ENCODE results near the gene MAP10.

- TF ChIP-seq, protein P1, sequence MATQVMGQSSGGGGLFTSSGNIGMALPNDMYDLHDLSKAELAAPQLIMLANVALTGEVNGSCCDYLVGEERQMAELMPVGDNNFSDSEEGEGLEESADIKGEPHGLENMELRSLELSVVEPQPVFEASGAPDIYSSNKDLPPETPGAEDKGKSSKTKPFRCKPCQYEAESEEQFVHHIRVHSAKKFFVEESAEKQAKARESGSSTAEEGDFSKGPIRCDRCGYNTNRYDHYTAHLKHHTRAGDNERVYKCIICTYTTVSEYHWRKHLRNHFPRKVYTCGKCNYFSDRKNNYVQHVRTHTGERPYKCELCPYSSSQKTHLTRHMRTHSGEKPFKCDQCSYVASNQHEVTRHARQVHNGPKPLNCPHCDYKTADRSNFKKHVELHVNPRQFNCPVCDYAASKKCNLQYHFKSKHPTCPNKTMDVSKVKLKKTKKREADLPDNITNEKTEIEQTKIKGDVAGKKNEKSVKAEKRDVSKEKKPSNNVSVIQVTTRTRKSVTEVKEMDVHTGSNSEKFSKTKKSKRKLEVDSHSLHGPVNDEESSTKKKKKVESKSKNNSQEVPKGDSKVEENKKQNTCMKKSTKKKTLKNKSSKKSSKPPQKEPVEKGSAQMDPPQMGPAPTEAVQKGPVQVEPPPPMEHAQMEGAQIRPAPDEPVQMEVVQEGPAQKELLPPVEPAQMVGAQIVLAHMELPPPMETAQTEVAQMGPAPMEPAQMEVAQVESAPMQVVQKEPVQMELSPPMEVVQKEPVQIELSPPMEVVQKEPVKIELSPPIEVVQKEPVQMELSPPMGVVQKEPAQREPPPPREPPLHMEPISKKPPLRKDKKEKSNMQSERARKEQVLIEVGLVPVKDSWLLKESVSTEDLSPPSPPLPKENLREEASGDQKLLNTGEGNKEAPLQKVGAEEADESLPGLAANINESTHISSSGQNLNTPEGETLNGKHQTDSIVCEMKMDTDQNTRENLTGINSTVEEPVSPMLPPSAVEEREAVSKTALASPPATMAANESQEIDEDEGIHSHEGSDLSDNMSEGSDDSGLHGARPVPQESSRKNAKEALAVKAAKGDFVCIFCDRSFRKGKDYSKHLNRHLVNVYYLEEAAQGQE (IDR thresholded peaks at IDR 0.05; ENCODE audit: insufficient read depth in 1 of 2, low read depth in 2 of 2, low read length in 2 of 2) = no peak
- TF ChIP-seq SIN3A (IDR thresholded peaks at IDR 0.05; ENCODE audit: borderline replicate concordance, insufficient read depth, low read length) = no peak
- TF ChIP-seq POLR2AphosphoS5 (IDR thresholded peaks at IDR 0.05; ENCODE audit: low read depth, low read length) = no peak
Measured at GRCh38 chr1:232826318-232826717, 21.1 kb downstream of the MAP10 start.

All from PFSK-1 (cell line).